HUES48 (cell line): ENCODE results near the gene TEX2.

Experiments
- H3K27ac ChIP-seq: one replicate; pipeline ENCODE4 v1.7.0; 2013; ENCODE audit warnings: low read depth, low read length, inconsistent platforms
- H3K27me3 ChIP-seq: 2 replicates; pipeline ENCODE4 v1.6.1; 2013; ENCODE audit warnings: mild to moderate bottlenecking, low read length; ENCODE audit not compliant: control insufficient read depth, insufficient read depth
- H3K36me3 ChIP-seq: 2 replicates; pipeline ENCODE4 v1.6.1; 2013; ENCODE audit warnings: low read length; ENCODE audit not compliant: control insufficient read depth, insufficient read depth
- H3K4me1 ChIP-seq: 2 replicates; pipeline ENCODE4 v1.6.1; 2013; ENCODE audit warnings: mild to moderate bottlenecking, low read length; ENCODE audit not compliant: control insufficient read depth, insufficient read depth
- H3K4me3 ChIP-seq: 2 replicates; pipeline ENCODE4 v1.5.1; 2013; ENCODE audit warnings: mild to moderate bottlenecking, low read depth, low read length
- H3K9ac ChIP-seq: 2 replicates; pipeline ENCODE4 v1.6.1; 2013; ENCODE audit warnings: mild to moderate bottlenecking, low read depth, low read length, moderate library complexity
- H3K9me3 ChIP-seq: 2 replicates; pipeline ENCODE4 v1.6.1; 2013; ENCODE audit warnings: low read length; ENCODE audit not compliant: control insufficient read depth, insufficient read depth

TEX2 gene

GRCh38 chr17:64234961-64235360, 28.1 kb downstream of the TEX2 start:
- H3K9ac ChIP-seq = no peak overlapping the region
- no peak overlapping the region for H3K27ac ChIP-seq
- peaks cover 6% of the 10 kb centered on the region; the same call in 1 of the 2 replicates for H3K4me1 ChIP-seq
- no peaks in the 10 kb centered on the region for H3K9me3 ChIP-seq
- no peaks in the 10 kb centered on the region for H3K27me3 ChIP-seq
- no peak overlapping the region for H3K4me3 ChIP-seq
- H3K36me3 ChIP-seq = no peaks in the 10 kb centered on the region

GRCh38 chr17:64232466-64233262, 30.4 kb downstream of the TEX2 start:
- H3K36me3 ChIP-seq = no peaks in the 10 kb centered on the region
- no peak overlapping the region for H3K4me3 ChIP-seq
- H3K27ac ChIP-seq = no peak overlapping the region

DNA sequence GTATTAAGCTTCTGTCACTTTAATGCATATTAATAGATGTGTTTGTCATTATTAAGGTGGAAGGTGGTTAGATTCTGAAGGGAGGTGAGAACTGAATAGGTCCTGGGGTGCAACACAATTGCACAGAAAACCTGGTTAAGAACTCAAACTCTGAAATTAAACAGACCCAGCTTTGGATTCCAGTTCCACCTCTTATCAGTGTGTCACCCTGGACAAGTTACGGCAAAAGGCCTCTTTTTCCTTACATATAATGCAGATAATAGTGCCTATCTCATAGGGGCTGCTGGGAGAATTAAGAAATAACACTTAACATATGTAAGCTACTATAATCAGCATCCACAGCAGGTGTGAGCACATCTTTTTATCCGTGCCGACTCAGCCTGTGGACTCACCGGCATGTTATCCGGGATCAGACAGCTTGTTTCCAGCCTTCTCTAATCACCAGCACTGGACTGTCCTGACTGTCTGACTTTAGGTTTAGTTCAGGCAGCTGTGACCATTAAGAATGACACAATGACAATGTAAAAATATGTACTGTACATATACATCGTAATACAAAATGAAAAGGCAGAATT, 31.4 kb downstream of the TEX2 start:
- Histone ChIP-seq H3K9me3 (no peaks in the 10 kb centered on the region), H3K36me3 (no peaks in the 10 kb centered on the region), H3K9ac (no peak overlapping the region), H3K4me3 (no peak overlapping the region), H3K27ac (no peak overlapping the region), H3K27me3 (no peaks in the 10 kb centered on the region), H3K4me1 (no peaks in the 10 kb centered on the region; the same call in 1 of the 2 replicates)

More at GRCh38 chr17:64232466-64233262, 30.4 kb downstream of the TEX2 start:
- H3K9ac ChIP-seq = no peak overlapping the region
- peaks cover 6% of the 10 kb centered on the region; the same call in 1 of the 2 replicates for H3K4me1 ChIP-seq
- no peaks in the 10 kb centered on the region for H3K27me3 ChIP-seq
- H3K9me3 ChIP-seq = no peaks in the 10 kb centered on the region

DNA sequence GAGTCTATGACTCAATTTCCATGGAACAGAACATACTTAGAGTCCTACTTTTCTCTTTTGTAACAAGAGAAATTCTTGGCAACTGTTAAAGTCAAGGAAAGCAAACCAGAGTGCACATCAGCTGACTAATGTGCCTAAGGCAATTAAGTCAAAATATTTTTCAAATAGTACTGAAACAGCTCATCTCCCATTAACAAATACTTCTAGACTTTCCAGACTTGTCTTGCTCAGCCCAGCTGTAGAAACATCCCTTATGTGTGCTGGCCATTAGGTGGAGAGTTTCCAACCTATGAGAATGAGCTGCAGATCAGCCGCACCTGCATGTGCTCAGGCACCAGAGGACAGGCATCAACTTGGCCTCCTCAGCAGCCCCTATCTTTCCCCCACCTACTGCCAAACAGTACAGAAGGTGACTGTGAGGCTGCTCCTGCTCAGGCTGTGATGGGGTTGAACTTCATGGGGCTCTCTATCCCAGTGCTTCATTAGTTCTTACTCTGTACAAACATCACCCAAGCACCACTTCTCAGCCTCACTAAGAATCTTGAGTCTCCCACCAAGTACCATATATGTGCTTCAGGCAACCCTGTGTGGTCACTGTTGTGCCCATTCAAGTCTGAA, 32.2 kb downstream of the TEX2 start:
- no peaks in the 10 kb centered on the region for H3K27me3 ChIP-seq
- no peaks in the 10 kb centered on the region for H3K9me3 ChIP-seq
- H3K27ac ChIP-seq = no peak overlapping the region
- H3K4me3 ChIP-seq = no peak overlapping the region
- no peak overlapping the region for H3K9ac ChIP-seq
- no peaks in the 10 kb centered on the region for H3K36me3 ChIP-seq
- H3K4me1 ChIP-seq = no peaks in the 10 kb centered on the region; the same call in 1 of the 2 replicates

GRCh38 chr17:64229815-64230728, 33.0 kb downstream of the TEX2 start:
- Histone ChIP-seq H3K9me3 (no peaks in the 10 kb centered on the region), H3K27ac (no peak overlapping the region), H3K9ac (no peak overlapping the region), H3K36me3 (no peaks in the 10 kb centered on the region), H3K4me3 (no peak overlapping the region), H3K4me1 (no peaks in the 10 kb centered on the region; the same call in 1 of the 2 replicates), H3K27me3 (no peaks in the 10 kb centered on the region)

DNA sequence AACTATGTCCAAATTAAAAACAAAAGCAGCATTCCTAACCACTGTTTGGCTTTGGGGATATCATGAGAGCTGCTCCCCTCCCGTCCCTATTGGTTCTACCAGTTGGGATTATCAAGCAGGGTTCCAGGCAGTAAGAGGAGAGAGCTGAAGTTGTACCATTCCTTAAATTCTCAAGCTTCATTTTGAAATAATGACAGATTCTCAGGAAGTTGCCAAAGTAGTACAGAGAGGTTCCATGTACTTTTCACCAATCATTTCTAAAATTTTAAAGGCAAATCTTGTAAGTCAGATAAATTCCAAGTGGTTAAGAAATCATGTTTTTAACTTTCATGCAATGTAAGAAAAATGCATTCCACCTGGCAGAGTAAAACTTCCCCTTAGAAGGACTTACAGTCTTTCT, 36.9 kb downstream of the TEX2 start:
- Histone ChIP-seq H3K27me3 (no peaks in the 10 kb centered on the region), H3K36me3 (no peaks in the 10 kb centered on the region), H3K4me3 (no peak overlapping the region), H3K27ac (no peak overlapping the region), H3K9ac (no peak overlapping the region), H3K4me1 (peaks cover 7% of the 10 kb centered on the region), H3K9me3 (no peaks in the 10 kb centered on the region)

DNA sequence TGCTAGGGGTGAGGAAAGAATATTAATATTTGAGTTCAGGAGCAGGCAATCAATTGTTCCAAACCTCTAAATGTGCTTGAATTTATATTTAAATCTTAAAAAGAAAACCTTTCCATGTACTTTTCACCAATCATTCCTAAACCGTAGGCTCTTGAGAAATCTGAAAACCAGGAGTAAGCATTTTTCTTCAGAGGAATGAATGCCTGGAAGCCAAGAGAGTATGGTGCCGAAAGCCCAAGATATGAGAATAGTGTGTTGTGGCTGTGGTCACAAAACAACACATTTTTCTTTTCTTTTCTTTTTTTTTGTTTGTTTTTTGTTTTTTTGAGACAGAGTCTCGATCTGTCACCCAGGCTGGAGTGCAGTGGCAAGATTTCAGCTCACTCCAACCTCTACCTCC, 37.6 kb downstream of the TEX2 start:
- H3K9ac ChIP-seq = no peak overlapping the region
- no peak overlapping the region for H3K27ac ChIP-seq

DNA sequence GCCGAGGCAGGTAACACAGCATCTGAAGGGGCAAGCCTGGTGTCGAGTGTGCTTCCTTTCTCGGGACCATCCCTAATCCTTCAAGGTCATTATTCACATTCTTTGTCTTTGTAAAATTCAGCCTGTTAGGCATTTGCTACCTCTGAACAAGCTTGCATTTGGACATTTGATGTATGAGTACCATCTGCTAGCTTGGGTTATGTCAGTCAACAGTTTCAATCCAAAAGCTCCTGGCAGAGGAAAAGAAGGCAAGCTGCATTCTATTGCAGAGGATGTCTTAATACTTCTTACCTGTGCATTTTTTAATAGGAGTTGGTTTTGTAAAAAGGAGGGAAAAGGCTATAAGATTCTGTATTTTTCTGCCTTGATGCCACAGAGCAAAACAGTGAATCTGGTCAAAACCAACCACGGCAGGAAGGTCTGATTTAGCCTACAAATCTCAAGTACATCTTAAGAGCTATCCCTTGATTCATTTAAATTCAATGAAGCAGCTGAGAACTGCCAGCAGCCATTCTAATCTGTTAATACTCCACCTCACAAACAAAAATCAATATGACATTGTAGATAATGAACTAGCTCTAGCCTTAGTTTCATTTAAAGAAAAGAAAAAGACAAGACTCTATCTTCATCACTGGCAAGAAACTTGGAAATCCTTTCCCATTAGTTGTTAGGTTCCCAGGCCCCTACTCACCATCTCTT, 39.0 kb downstream of the TEX2 start:
- H3K27ac ChIP-seq = no peak overlapping the region

More for the DNA sequence above, 37.6 kb downstream of the TEX2 start:
- no peaks in the 10 kb centered on the region for H3K36me3 ChIP-seq
- no peaks in the 10 kb centered on the region for H3K9me3 ChIP-seq
- H3K4me1 ChIP-seq = peaks cover 7% of the 10 kb centered on the region
- H3K4me3 ChIP-seq = no peak overlapping the region
- H3K27me3 ChIP-seq = no peaks in the 10 kb centered on the region

DNA sequence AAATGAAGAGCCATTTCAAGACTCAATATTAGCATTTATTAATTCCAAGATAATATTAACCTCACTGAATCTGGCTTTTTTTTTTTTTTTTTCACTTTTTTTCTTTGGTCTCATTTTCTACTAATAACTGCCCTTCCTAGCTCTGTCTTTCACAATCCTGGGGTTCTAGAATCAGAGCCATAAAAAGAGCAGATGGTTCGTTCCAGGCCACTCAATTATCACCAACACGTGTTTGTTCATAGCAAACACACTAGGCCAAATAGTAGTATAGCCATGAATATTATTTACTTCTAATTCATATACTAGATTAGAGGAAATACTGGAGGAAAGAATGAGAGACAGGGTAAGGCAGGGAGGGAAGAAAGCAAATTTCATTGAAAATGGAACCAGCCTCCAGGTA, 39.8 kb downstream of the TEX2 start:
- Histone ChIP-seq H3K9ac (no peak overlapping the region), H3K27me3 (no peaks in the 10 kb centered on the region), H3K4me3 (no peak overlapping the region), H3K27ac (no peak overlapping the region), H3K4me1 (peaks cover 7% of the 10 kb centered on the region), H3K36me3 (no peaks in the 10 kb centered on the region), H3K9me3 (no peaks in the 10 kb centered on the region)

More for the DNA sequence above, 39.0 kb downstream of the TEX2 start:
- no peaks in the 10 kb centered on the region for H3K27me3 ChIP-seq
- H3K4me1 ChIP-seq = peaks cover 7% of the 10 kb centered on the region
- H3K36me3 ChIP-seq = no peaks in the 10 kb centered on the region
- no peaks in the 10 kb centered on the region for H3K9me3 ChIP-seq
- H3K4me3 ChIP-seq = no peak overlapping the region
- no peak overlapping the region for H3K9ac ChIP-seq

- no peaks in the 10 kb centered on the region for H3K27me3 ChIP-seq
- H3K9ac ChIP-seq = no peak overlapping the region
- no peak overlapping the region for H3K4me3 ChIP-seq
- peaks cover 13% of the 10 kb centered on the region for H3K4me1 ChIP-seq
- no peak overlapping the region for H3K27ac ChIP-seq
- no peaks in the 10 kb centered on the region for H3K36me3 ChIP-seq
- H3K9me3 ChIP-seq = no peaks in the 10 kb centered on the region
These were observed 41.4 kb downstream of the TEX2 start for GRCh38 chr17:64221679-64222078.
